ENCODE measurements around the gene KREMEN1. TPM values are rescaled to one million over a fixed set of nuclear protein-coding genes. Genes with fewer than 3 reads are reported as not detected.
A peak's percentile ranks its signal among the peaks of the same experiment; 100 is the strongest.

KREMEN1 gene
- total RNA-seq, 1 donor from 2014 or later = 20.5 TPM

DNA sequence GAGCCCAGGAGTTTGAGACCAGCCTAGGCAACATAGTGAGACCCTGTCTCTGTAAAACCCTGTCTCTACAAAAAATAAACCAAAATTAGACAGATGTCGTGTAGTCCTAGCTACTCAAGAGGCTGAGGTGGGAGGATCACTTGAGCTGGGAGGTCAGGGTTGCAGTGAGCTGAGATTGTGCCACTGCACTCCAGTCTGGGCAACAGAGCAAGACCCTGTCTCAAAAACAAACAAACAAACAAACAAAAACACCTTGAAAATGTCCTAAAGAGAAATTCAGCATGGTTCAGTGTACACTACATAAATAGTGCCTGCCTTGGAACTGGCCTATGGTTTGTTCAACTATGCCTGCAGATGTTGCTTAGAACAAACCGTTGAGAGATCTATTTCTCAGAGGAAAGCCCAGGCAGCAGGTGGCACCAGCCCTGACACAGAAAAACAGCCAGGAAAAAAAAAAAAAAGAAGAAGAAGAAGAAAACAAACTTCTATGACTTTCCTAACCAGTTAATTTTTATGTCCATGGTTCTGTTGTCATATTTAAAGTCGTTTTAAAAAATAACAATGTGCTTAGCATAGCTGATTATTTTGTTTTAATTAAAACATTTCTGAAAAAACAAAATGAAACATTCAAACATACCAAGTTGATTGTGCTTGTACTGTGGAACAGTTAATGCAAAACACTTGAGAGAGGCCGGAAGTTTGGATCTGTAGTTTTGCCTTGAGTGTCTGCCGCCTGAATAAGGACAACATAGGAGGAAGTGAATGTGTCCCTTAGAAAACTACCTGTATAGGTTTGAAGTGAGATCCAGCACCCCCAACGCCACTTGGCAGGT is 5.4 kb downstream of the KREMEN1 start:
- no peak for DNase-seq
- H3K36me3 Mint-ChIP-seq (ENCODE audit: unreplicated experiment) = no peaks in the 10 kb centered on the region
- H3K4me1 Mint-ChIP-seq (ENCODE audit: low read depth, unreplicated experiment) = peaks cover 38% of the 10 kb centered on the region
- H3K27me3 Mint-ChIP-seq (ENCODE audit: unreplicated experiment) = peaks cover 5% of the 10 kb centered on the region
- TF ChIP-seq, protein P1, sequence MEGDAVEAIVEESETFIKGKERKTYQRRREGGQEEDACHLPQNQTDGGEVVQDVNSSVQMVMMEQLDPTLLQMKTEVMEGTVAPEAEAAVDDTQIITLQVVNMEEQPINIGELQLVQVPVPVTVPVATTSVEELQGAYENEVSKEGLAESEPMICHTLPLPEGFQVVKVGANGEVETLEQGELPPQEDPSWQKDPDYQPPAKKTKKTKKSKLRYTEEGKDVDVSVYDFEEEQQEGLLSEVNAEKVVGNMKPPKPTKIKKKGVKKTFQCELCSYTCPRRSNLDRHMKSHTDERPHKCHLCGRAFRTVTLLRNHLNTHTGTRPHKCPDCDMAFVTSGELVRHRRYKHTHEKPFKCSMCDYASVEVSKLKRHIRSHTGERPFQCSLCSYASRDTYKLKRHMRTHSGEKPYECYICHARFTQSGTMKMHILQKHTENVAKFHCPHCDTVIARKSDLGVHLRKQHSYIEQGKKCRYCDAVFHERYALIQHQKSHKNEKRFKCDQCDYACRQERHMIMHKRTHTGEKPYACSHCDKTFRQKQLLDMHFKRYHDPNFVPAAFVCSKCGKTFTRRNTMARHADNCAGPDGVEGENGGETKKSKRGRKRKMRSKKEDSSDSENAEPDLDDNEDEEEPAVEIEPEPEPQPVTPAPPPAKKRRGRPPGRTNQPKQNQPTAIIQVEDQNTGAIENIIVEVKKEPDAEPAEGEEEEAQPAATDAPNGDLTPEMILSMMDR (IDR thresholded peaks at IDR 0.05; ENCODE audit: partially characterized antibody, unreplicated experiment) = no peak
- H3K4me3 Mint-ChIP-seq (ENCODE audit: unreplicated experiment) = peak overlapping the region; percentile 26
- H3K9me3 Mint-ChIP-seq (ENCODE audit: unreplicated experiment) = peaks cover 4% of the 10 kb centered on the region
- H3K27ac Mint-ChIP-seq (ENCODE audit: unreplicated experiment) = no peak overlapping the region

DNA sequence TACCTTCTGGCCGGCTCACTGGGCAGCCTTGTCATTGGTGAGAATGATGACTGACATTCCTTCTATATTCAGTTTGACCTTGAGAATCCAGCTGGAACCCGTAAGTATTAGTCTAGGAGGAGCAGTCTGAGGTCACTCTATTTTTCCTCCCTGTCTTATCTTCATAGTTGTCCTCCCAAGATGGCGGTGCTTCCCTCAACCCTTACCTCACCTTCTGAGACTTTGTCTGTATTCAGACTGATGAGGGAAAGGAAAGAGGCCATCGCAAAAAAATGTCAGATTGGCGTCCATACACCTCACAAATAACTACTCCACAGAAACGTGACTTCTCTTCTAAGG is 6.0 kb downstream of the KREMEN1 start:
- no peak overlapping the region for H3K27ac Mint-ChIP-seq (ENCODE audit: unreplicated experiment)
- peaks cover 4% of the 10 kb centered on the region for H3K9me3 Mint-ChIP-seq (ENCODE audit: unreplicated experiment)
- H3K27me3 Mint-ChIP-seq (ENCODE audit: unreplicated experiment) = peaks cover 7% of the 10 kb centered on the region
- DNase-seq = no peak
- H3K36me3 Mint-ChIP-seq (ENCODE audit: unreplicated experiment) = no peaks in the 10 kb centered on the region
- TF ChIP-seq, protein P1 (IDR thresholded peaks at IDR 0.05; ENCODE audit: partially characterized antibody, unreplicated experiment) = no peak
- peaks cover 42% of the 10 kb centered on the region for H3K4me1 Mint-ChIP-seq (ENCODE audit: low read depth, unreplicated experiment)
- H3K4me3 Mint-ChIP-seq (ENCODE audit: unreplicated experiment) = peak overlapping the region; percentile 26

DNA sequence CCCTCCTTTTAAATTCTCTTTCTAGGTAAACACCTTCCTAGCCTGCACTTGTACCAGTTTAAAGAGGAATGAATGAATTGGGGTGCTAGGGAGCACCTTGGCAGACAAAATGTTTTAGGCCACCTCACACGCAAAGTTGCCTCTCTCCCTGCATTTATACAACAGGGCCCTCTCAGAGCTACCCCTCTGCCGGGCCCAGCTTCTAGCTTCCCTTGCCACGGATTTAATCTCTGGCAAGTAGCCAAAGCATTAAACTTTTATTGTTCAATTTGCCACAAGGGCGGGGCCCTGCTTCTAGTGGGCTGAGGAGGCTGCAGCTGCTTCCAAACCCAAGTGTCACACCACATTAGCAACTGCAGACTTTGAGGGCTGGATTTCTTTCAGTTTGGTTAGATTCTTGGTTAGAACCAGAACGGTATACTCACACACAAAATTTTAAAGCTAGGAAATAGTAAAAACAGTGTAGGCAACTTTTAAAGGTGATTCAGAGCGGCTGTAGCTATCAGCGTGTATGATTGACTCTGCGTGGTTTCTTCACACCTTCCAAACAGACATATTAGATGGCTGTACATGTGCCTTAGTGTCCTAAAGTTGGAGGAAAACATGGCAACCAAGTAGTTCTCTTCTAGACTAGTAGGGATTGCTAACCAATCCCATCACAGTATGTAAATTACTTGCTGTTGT is 6.5 kb downstream of the KREMEN1 start:
- H3K4me1 Mint-ChIP-seq (ENCODE audit: low read depth, unreplicated experiment) = peaks cover 47% of the 10 kb centered on the region
- H3K36me3 Mint-ChIP-seq (ENCODE audit: unreplicated experiment) = no peaks in the 10 kb centered on the region
- peak overlapping the region; percentile 75 for H3K27ac Mint-ChIP-seq (ENCODE audit: unreplicated experiment)
- peak; percentile 23 for DNase-seq
- TF ChIP-seq, protein P1 (IDR thresholded peaks at IDR 0.05; ENCODE audit: partially characterized antibody, unreplicated experiment) = no peak
- H3K4me3 Mint-ChIP-seq (ENCODE audit: unreplicated experiment) = no peak overlapping the region
- peaks cover 4% of the 10 kb centered on the region for H3K9me3 Mint-ChIP-seq (ENCODE audit: unreplicated experiment)
- H3K27me3 Mint-ChIP-seq (ENCODE audit: unreplicated experiment) = peaks cover 7% of the 10 kb centered on the region

DNA sequence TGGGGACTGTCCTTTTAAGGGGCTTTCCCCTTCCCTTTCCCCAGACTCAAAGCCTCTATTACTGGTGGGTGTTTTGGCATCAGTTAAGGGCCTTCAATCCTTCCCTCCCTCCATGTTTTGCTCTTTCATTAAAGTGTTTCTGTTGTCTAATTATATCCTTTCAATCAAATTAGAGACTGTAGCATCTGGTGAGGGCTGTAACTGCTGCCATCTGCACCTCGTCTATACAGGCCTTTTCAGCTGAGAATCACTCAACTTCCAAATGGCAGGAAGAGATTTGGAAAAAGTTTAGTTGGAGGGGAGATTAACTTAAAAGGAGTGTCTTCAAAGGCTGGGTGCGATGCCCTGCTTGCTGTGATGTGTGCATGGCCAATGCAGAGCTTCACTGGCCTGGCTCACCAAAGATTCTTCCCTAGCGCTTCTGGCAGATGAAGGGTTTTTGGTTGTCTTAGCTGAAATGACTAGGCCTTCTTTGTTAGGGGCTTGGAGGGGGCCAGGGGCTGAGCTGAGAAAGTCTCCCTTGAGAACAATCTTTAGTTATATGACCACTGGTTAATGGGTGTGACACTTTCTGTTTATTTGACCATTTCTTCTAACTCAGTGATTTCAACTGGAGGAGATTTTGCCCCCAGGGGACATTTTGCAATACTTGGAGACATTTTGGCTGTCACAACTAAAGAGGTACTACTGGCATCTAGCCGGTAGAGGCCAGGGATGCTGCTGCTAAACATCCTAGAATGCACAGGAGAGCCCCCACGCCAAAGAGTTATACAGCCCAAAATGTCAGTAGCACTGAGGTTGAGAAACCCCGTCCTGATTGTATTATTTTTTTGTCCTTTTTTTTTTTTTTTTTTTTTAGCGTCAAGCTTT is 7.5 kb downstream of the KREMEN1 start:
- DNase-seq = peak; percentile 23
- Mint-ChIP-seq H3K4me3 (ENCODE audit: unreplicated experiment) (peak overlapping the region; percentile 69), H3K4me1 (ENCODE audit: low read depth, unreplicated experiment) (peaks cover 51% of the 10 kb centered on the region), H3K9me3 (ENCODE audit: unreplicated experiment) (peaks cover 4% of the 10 kb centered on the region), H3K27ac (ENCODE audit: unreplicated experiment) (peak overlapping the region; percentile 93), H3K27me3 (ENCODE audit: unreplicated experiment) (peaks cover 4% of the 10 kb centered on the region), H3K36me3 (ENCODE audit: unreplicated experiment) (no peaks in the 10 kb centered on the region)
- TF ChIP-seq, protein P1 (IDR thresholded peaks at IDR 0.05; ENCODE audit: partially characterized antibody, unreplicated experiment) = no peak
